Endothelial cell of umbilical vein (primary cell): ENCODE data around the gene SERPINB2. TPM values are rescaled to one million over a fixed set of nuclear protein-coding genes. Genes with fewer than 3 reads are reported as not detected.

Source experiments
- BruUV-seq: library from RNA; stranded (reverse); fragments of 400-500 nt; replicated peaks from 2 replicates; lab custom pipeline; 2021; lab: Mats Ljungman, UMichigan
- CTCF ChIA-PET: fragments of 300-600, 350-600 bp; sonication (Branson Sonifier 250); formaldehyde crosslinking; loops from one replicate; lab custom pipeline; 2021; ENCODE audit warnings: antibody characterized with exemption, inconsistent platforms; lab: Charles Lee
- POLR2A ChIA-PET: fragments of 300-600, 350-600 bp; sonication (Branson Sonifier 250); formaldehyde crosslinking; loops from one replicate; lab custom pipeline; 2021; ENCODE audit warnings: antibody characterized with exemption, inconsistent platforms; lab: Charles Lee
- DNase-seq: peaks from one replicate; pipeline ENCODE4 v3.0.0-alpha.2; 2011; ENCODE audit warnings: low read depth, low spot score
- FAIRE-seq: peaks from 2 replicates; lab custom pipeline; 2011; peaks lifted over from hg19 to GRCh38; lab: Jason Lieb, UNC
- H2AFZ ChIP-seq: 2 replicates; pipeline ENCODE4 v1.6.0; 2012; ENCODE audit warnings: low read depth, low read length, control low read depth, inconsistent platforms
- H3K27ac ChIP-seq: 2 replicates; pipeline ENCODE4 v1.5.1; 2011; ENCODE audit warnings: low read depth, mild to moderate bottlenecking, control low read depth, low read length, moderate library complexity; ENCODE audit not compliant: insufficient read depth
- H3K27me3 ChIP-seq, 2 experiments: 2 replicates each; pipeline versions ENCODE4 v1.6.0 to v1.6.1; 2011; ENCODE audit warnings: low read length in 2 of 2, mixed read lengths in 1 of 2; ENCODE audit not compliant: control insufficient read depth in 2 of 2, insufficient read depth in 2 of 2
- H3K36me3 ChIP-seq, 2 experiments: 2 replicates in 1 of 2; 3 replicates in 1 of 2; pipeline ENCODE4 v1.5.1; 2011; ENCODE audit warnings: low read length in 2 of 2, mild to moderate bottlenecking in 1 of 2, moderate library complexity in 1 of 2; ENCODE audit not compliant: control insufficient read depth in 2 of 2, insufficient read depth in 2 of 2; ENCODE audit errors: extremely low read depth in 1 of 2
- H3K4me1 ChIP-seq: 3 replicates; pipeline ENCODE4 v1.5.1; 2011; ENCODE audit warnings: mild to moderate bottlenecking, low read length; ENCODE audit not compliant: control insufficient read depth, insufficient read depth; ENCODE audit errors: extremely low read depth
- H3K4me2 ChIP-seq: 2 replicates; pipeline ENCODE4 v1.6.1; 2011; ENCODE audit warnings: low read length, control low read depth, mixed read lengths; ENCODE audit not compliant: insufficient read depth
- H3K4me3 ChIP-seq, 3 experiments: fragments of 200-600 bp in 1 of 3; sonication (generic), shearing (Covaris generic) in 1 of 3; replicated peaks in 1 of 3; 2 replicates each; pipeline ENCODE4 v1.5.1; 2011 to 2016; ENCODE audit warnings: control low read depth in 3 of 3, low read length in 3 of 3, mild to moderate bottlenecking in 2 of 3, inconsistent platforms in 1 of 3, low read depth in 1 of 3, moderate library complexity in 1 of 3; ENCODE audit not compliant: insufficient read depth in 1 of 3
- H3K79me2 ChIP-seq: 2 replicates; pipeline ENCODE4 v1.6.0; 2012; ENCODE audit warnings: low read length, inconsistent platforms; ENCODE audit not compliant: control insufficient read depth, insufficient read depth
- H3K9ac ChIP-seq: replicated peaks from 2 replicates; pipeline ENCODE3; 2011; ENCODE audit warnings: low read length, control low read depth; ENCODE audit not compliant: insufficient read depth; ENCODE audit errors: extremely low read depth
- H3K9me1 ChIP-seq: replicated peaks from 3 replicates; pipeline ENCODE4 v1.6.0; 2011; ENCODE audit warnings: mild to moderate bottlenecking, low read length; ENCODE audit not compliant: control insufficient read depth, insufficient read depth; ENCODE audit errors: extremely low read depth
- H3K9me3 ChIP-seq: replicated peaks from 2 replicates; pipeline ENCODE4 v1.5.1; 2012; ENCODE audit warnings: low read length, inconsistent platforms; ENCODE audit not compliant: control insufficient read depth, insufficient read depth
- H4K20me1 ChIP-seq: replicated peaks from 2 replicates; pipeline ENCODE3; 2011; ENCODE audit warnings: mild to moderate bottlenecking, low read length; ENCODE audit not compliant: control insufficient read depth, insufficient read depth; ENCODE audit errors: extremely low read depth
- CTCF ChIP-seq, 2 donors: IDR thresholded peaks; 1 replicate in 1 of 2; 2 replicates in 1 of 2; pipeline ENCODE4 v1.5.1; 2011; ENCODE audit warnings: low read length in 2 of 2, mild to moderate bottlenecking in 2 of 2, moderate library complexity in 2 of 2, control low read depth in 1 of 2, inconsistent platforms in 1 of 2, low read depth in 1 of 2; ENCODE audit not compliant: insufficient read depth in 1 of 2; ENCODE audit errors: extremely low read depth in 1 of 2
- EZH2 ChIP-seq: IDR thresholded peaks from 2 replicates; pipeline ENCODE4 v1.6.1; 2012; ENCODE audit warnings: borderline replicate concordance, low read depth, mild to moderate bottlenecking, moderate library complexity, low read length, inconsistent platforms; ENCODE audit not compliant: severe bottlenecking
- FOS ChIP-seq: IDR thresholded peaks from 2 replicates; pipeline ENCODE4 v1.6.1; 2011; ENCODE audit warnings: mild to moderate bottlenecking, low read length, moderate library complexity, borderline replicate concordance; ENCODE audit not compliant: insufficient read depth
- GATA2 ChIP-seq: IDR thresholded peaks from 2 replicates; pipeline ENCODE4 v1.7.0; 2011; ENCODE audit warnings: low read depth, mild to moderate bottlenecking, moderate library complexity, mixed read lengths, low read length; ENCODE audit not compliant: insufficient read length, insufficient read depth
- JUN ChIP-seq: IDR thresholded peaks from 2 replicates; pipeline ENCODE4 v1.6.1; 2011; ENCODE audit warnings: borderline replicate concordance, low read depth; ENCODE audit not compliant: insufficient read length, insufficient read depth
- MAX ChIP-seq: IDR thresholded peaks from 2 replicates; pipeline ENCODE4 v1.6.1; 2011; ENCODE audit not compliant: insufficient read depth, insufficient read length
- MYC ChIP-seq: IDR thresholded peaks from one replicate; pipeline ENCODE4 v1.6.1; 2011; ENCODE audit warnings: mild to moderate bottlenecking, low read depth, low read length
- POLR2A ChIP-seq: IDR thresholded peaks from 2 replicates; pipeline ENCODE4 v1.6.1; 2012; ENCODE audit warnings: low read depth, mild to moderate bottlenecking, control low read depth, low read length
- POLR2AphosphoS5 ChIP-seq: IDR thresholded peaks from 2 replicates; pipeline ENCODE4 v1.6.1; 2012; ENCODE audit warnings: low read depth, mild to moderate bottlenecking, control low read depth, low read length, moderate library complexity; ENCODE audit not compliant: insufficient read depth
- dilution Hi-C: fragments of 300-500 bp; cut with MboI; formaldehyde crosslinking; loops from one replicate; pipeline ENCODE4 v1.15.0; 2019; ENCODE audit warnings: low sequenced_read_pairs; ENCODE audit not compliant: extremely low pct_ligation_motif_present
- intact Hi-C: fragments of 100-400 bp; cut with micrococcal nuclease; formaldehyde crosslinking; loops from one replicate; pipeline ENCODE4 v1.10.0; 2022
- polyA plus RNA-seq, 4 experiments: library from polyadenylated mRNA; depleted of rRNA in 3 of 4; stranded (reverse) in 3 of 4; unstranded in 1 of 4; fragments of >200 nt; gene quantifications; 2 replicates each; pipeline versions ENCODE4 v1.2.1 to v1.2.3, GENCODE V29; 2011 to 2012; ENCODE audit warnings: missing spikeins in 1 of 4
- total RNA-seq: library from RNA; stranded (reverse); gene quantifications from 2 replicates; pipeline ENCODE4 v1.2.3, GENCODE V29; 2021

The SERPINB2 gene
- total and polyA plus RNA-seq, 2 donors (not counting 3 experiments of a cell fraction or from before 2014, with no cell fraction given), result 0.24 to 2.5 TPM

GRCh38 chr18:63909870-63910269 is 22.4 kb downstream of the SERPINB2 start:
- Histone ChIP-seq H3K4me2 (no peak overlapping the region), H4K20me1 (no peaks in the 10 kb centered on the region), H3K4me1 (no peaks in the 10 kb centered on the region), H3K27ac (no peak overlapping the region), H2AFZ (no peak overlapping the region), H3K27me3 (peaks cover 0 to 8% of the 10 kb centered on the region in 2 experiments), H3K36me3 (no peaks in the 10 kb centered on the region), H3K9ac (no peak overlapping the region), H3K9me1 (no peaks in the 10 kb centered on the region), H3K79me2 (no peaks in the 10 kb centered on the region), H3K9me3 (no peaks in the 10 kb centered on the region), H3K4me3 (no peak overlapping the region)
- POLR2A ChIA-PET, result no interaction called here
- no peak for FAIRE-seq
- intact Hi-C loops, result no loop called here
- CTCF ChIA-PET, result no interaction called here
- no peak for TF ChIP-seq CTCF (IDR thresholded peaks at IDR 0.05; ENCODE audit: extremely low read depth in 1 of 2, insufficient read depth in 1 of 2, low read depth in 1 of 2, low read length in 2 of 2)
- TF ChIP-seq FOS, result no peak
- TF ChIP-seq MAX, result no peak
- TF ChIP-seq POLR2AphosphoS5, result no peak
- no peak for TF ChIP-seq JUN
- no peak for TF ChIP-seq EZH2
- TF ChIP-seq POLR2A, result no peak
- TF ChIP-seq MYC, result no peak
- no peak for TF ChIP-seq GATA2
- BruUV-seq, result no TSS peak
- dilution Hi-C loops, result no loop called here
- DNase-seq, result no peak
